NCI-H748 (cell line): Measurements from ENCODE around the gene PRG2.

Experiments used
- DNase-seq: peaks from one replicate; lab custom pipeline; 2025; ENCODE audit not compliant: unreplicated experiment; lab: John Stamatoyannopoulos, UW

PRG2 gene

GRCh38 chr11:57397394-57397990 is 7.0 kb upstream of the PRG2 start:
- DNase-seq, result no peak

DNA sequence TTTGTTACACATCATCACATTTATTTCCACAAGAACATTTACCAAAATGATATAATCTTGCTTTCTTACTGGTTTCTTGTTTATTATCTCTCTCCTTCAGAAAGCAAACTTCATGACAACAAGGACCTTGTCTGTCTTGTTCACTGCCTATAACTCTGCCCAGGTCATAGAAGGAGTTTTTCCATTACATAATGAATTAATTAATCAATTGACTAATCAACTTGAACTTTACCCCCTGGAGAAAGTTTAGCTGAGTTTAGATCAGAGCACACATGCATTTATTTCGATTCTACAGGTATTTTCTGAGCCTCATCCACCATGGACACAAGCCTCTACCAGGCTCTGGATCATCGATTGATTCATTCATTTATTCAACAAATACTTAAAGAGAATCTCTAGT is 6.3 kb upstream of the PRG2 start:
- no peak for DNase-seq

DNA sequence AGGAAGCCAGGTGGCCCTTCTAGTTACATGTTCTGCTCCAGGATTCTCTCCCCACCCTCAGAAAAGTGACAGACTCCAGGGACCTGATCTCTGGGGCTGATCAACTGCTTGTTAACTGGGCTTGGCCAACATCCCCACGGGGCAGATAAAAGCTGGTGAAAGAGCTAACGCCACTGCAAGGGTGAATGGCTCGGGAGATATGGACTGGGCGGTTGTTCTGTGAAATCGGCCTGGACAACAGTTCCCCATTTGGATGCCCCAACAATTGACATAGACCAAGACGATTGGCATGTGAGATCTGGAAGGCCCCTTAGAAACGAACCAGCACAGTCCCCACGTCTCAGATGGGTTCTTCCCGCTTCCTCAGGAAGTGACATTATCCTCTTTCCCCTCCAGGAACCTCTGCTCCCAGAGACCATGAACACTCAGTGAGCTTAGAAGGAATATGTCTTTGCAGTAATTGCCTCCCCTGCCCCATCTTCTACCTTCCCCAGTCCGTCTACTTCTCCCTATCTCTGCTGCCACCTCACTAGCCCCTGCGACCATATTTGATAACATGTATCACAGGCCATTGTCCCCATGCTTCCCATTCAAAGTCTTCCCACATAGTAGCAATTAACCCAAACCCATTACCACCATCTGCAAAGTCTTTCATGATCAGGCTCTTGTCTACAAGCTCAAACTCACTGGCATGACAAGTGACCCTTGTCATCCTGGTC is 5.6 kb upstream of the PRG2 start:
- no peak for DNase-seq

DNA sequence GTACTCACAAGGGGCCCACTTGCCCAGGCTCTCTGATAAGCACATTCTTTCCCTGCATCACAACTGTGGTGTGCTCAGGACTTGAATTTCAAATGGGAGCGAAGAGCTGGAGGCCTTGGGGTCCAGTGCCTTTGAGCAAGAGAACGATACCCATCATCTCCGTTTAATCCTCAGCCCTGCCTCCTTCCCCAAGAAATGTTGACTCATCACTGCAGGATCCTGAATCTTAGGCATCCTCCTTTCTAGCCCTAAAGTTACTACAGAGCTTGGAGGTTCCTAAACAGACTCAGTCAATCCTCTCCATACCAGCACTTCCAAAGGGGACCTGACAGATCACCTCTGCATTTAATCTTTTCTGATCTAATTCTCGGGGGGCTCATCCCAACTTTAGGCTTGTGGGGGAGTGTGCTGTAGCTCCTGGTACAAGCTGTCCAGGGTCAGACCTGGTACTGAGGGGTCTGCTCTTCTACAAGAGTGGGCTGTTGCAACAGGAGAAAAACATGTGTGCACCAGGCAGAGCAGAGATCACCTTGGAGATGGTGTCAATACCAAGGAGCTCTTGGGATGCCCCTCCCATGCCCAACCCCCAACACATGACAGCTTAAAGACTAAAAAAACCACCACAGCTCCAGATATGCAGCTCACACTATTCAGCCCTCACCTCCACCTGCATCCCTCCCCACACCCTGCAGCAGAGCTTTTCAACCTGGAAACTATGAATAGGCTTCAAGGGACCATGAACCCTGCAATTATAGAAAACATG is 3.9 kb upstream of the PRG2 start:
- DNase-seq, result no peak

GRCh38 chr11:57392763-57393105 is 2.3 kb upstream of the PRG2 start:
- DNase-seq, result no peak

- DNase-seq, result no peak
Measured at GRCh38 chr11:57392066-57392762, 1.8 kb upstream of the PRG2 start.

DNA sequence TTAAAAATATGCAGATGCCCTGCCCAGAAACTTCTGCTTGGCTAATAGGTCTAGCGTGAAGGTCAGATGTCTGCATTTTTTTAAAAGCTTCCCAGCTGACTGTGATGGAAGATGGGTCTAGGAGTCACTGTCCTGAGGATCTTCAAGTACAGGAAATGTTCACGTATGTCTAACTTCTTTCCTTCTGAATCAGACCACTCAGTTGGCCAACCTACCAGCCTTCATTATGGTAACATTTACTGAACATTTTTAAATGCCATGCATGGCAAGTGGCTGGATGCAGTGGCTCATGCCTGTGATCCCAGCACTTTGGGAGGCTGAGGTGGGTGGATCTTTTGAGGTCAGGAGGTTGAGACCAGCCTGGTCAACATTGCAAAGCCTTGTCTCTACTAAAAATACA is 1.1 kb upstream of the PRG2 start:
- no peak for DNase-seq

DNA sequence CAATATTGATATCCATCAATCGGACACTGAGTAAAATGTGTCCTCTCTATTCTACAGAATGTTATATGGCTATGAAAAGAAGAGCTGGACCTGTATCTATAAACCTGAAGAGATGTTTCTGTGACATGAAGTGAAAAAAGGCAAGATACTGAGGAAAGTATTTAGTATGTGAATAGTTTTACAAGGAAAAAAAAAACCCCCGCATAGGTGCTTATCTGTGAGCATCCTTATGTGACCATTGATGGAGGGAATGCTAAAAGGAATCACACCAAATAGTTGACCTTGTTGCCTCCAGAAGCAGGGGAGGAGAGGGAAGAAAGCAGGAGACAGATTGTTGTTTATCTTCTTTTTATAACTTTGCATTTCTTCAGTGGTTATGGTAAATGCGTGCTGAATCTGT is 661 bp upstream of the PRG2 start:
- DNase-seq, result no peak

DNA sequence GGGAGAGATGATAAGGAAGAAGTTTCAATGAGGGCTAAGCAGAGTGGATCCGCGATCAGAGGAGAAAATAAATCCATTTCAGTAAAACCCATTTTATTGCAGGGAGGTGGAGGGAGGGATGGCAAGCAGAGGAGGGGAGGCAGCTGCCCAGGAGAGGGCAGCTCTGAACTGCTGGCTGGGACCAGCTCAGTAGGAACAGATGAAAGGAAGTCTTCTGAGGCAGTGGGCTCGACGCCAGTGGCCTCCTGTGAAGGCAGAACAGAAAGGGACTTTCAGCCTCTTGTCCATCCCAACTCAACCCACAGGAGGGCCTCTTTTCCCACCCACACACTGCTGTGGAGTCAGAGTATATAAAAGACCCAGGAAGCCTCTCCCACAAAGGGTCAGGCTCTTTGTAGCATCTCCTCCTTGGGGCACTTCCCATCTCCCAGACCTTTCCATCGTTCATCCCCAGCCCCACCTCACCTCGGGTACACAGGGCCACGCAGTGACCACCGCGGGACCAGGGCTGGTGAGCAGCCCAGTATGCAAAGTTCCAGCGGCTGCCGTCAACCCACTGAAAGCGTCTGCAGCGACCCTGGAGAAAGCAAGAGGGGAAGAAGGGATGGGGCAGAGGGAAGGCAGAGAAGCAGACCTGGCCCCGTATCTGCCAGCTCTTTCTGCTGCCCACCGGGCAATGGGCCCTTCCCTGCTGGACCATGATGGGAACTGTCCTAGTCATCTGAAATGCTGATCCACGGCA is 3.0 kb downstream of the PRG2 start:
- DNase-seq, result no peak

GRCh38 chr11:57386178-57386940 is 4.1 kb downstream of the PRG2 start:
- no peak for DNase-seq

DNA sequence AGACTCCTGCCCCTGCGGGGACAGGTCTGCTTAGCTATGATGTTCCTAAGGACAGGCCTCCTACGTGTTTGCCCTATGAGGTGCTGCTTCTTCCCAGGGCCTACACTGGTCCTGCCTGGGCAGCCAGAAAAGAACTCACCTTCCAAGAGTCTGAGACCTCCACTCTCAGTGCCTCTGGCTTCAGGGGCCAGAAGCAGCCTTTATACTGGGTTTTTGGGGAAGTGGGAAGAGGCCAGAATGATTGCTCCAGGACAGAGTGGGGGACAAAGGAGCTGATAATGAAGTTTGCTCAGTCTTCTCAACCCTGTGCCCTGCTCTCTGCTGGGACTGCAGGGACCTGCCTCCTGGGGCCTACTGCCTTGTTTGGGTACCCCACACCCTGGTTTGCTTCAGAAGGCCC is 9.5 kb downstream of the PRG2 start, which contains the start of gene PRG3:
PRG3 (minus strand) TSS at position 176 of the 400 bp plus-strand sequence. CDS start 442 bp downstream, outside the sequence.
- no peak for DNase-seq

GRCh38 chr11:57379732-57380131 is 10.7 kb downstream of the PRG2 start:
- no peak for DNase-seq

- no peak for DNase-seq
Measured at GRCh38 chr11:57378186-57378585, 12.3 kb downstream of the PRG2 start.

- DNase-seq, result no peak
Measured at GRCh38 chr11:57377107-57377506, 13.3 kb downstream of the PRG2 start.

- no peak for DNase-seq
Measured at GRCh38 chr11:57376095-57377090, 14.1 kb downstream of the PRG2 start.

DNA sequence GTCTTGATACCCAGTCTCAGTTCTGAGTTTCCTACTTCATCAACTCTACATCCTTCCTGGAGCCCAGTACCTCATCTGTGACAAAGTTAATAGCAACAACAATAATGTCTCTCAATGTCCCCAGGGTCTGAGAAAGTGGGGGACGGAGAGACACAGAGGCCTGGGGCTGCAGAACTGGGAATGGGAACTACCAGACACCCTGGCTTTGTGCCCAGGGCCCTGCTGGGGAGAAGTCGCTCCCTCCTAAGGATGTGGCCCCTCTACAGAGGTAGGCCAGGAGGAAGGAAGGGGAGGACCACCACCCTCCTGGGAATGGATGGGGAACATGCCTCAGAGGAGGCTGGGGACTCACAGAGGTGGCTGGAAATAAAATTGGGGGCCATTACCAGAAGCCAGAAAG is 15.0 kb downstream of the PRG2 start:
- no peak for DNase-seq

DNA sequence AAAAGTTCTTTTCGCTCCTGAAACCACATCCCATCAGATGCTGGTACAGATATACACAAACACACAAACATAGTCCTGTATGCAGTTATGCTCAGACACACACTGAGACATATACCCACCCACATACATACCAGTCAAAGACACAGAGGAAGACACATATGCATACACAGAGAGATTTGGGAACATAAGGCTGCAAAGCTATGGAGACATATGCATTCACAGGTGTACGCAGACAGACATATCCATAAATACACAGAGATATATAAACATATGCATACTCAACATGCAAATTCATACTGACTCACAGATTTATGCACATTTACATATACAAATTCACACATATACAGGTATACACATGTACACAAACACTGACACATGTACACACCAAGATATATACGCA is 15.5 kb downstream of the PRG2 start:
- DNase-seq, result no peak

DNA sequence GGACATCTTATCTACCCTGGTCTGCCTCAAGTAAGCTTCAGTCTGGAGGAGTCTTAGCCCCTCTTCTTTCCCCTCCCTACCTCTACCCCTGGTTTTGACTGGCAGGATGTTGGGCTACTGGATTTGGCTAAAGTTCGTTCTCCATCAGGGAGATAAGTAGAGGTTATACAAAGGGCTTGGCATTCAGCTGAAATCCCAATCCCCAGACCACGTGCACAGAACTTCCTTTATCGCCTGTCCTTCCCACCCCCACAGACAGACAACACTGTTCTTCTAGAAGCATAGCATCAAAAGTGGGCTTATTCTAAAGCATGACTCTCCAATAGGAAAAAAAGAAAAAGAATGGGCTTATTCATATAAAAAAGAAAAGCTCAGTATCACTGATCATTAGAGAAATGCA is 17.3 kb downstream of the PRG2 start:
- no peak for DNase-seq

DNA sequence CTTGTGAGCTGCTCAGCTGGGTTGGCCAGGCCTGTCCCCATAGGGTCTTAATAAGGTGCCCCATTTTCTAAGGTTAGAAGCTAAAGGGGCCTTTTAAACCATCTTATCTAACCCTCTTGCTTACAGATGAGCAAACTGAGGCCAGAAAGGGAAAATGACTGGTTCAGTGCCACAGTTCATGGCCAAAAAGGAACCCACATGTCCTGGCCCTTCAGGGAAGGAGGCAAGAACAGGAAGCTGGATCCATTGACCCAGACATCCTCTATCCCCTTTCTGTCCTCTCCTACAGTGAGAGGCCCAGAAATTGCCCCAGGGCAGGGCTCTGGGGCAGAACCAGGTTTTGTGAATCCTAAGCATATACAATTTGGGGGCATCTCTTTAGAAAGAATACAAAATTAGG is 19.5 kb downstream of the PRG2 start:
- no peak for DNase-seq
